Upper lobe of left lung (tissue), 4 donors: ENCODE measurements around the gene WBP1L.

Experiments used
- CTCF ChIP-seq, 6 experiments: fragments of 450-650 bp in 4 of 6; fragments of 200-600 bp in 2 of 6; sonication (generic) in 2 of 6; IDR thresholded peaks; one replicate each; pipeline ENCODE4 v1.5.1; 2016 to 2019; ENCODE audit warnings: antibody characterized with exemption in 6 of 6
- POLR2AphosphoS5 ChIP-seq, 2 donors: sonication (generic); formaldehyde crosslinking; IDR thresholded peaks; one replicate each; pipeline ENCODE4 v1.5.1; 2017; ENCODE audit warnings: antibody characterized with exemption in 2 of 2

- no peak for TF ChIP-seq POLR2AphosphoS5 (IDR thresholded peaks at IDR 0.05)
- no peak for TF ChIP-seq CTCF (IDR thresholded peaks at IDR 0.05)
Measured at GRCh38 chr10:102799691-102800471, 56.1 kb downstream of the WBP1L start.
